ENCODE measurements around the gene GFRA4.

GRCh38 chr20:3667434-3668037 lies 4.3 kb upstream of the GFRA4 start:
- TF ChIP-seq ZNF274 (IDR thresholded peaks at IDR 0.05; ENCODE audit: low read length) (no peak), ZNF274 (tag by site-specific recombination; IDR thresholded peaks at IDR 0.05; ENCODE audit: borderline replicate concordance) (no peak), ZNF701 (tag by site-specific recombination; IDR thresholded peaks at IDR 0.05) (no peak), PATZ1 (tag by site-specific recombination; IDR thresholded peaks at IDR 0.05) (no peak), REST (tag by site-specific recombination; IDR thresholded peaks at IDR 0.05) (no peak), CTCF (tag by site-specific recombination; IDR thresholded peaks at IDR 0.05) (no peak), ZBTB26 (tag by site-specific recombination; optimal IDR thresholded peaks at IDR 0.05) (no peak), ZNF626 (tag by site-specific recombination; IDR thresholded peaks at IDR 0.05) (no peak), SETDB1 (IDR thresholded peaks at IDR 0.05; ENCODE audit: insufficient read length, low read length) (no peak), ZNF335 (tag by site-specific recombination; conservative IDR thresholded peaks at IDR 0.05) (no peak)
